HPDE6-E6E7 (cell line): Measurements from ENCODE around the gene PMPCA.
A peak's percentile ranks its signal among the peaks of the same experiment; 100 is the strongest.

Experiments used
- DNase-seq: peaks from one replicate; pipeline ENCODE4 v3.0.0; 2011; ENCODE audit warnings: missing footprints; ENCODE audit errors: extremely low spot score

Gene PMPCA

GRCh38 chr9:136436055-136436634 lies 25.7 kb downstream of the PMPCA start:
- no peak for DNase-seq

- no peak for DNase-seq
Observed at GRCh38 chr9:136437430-136437829, 27.0 kb downstream of the PMPCA start.

- DNase-seq = no peak
Observed at GRCh38 chr9:136437839-136438547, 27.5 kb downstream of the PMPCA start.

GRCh38 chr9:136438548-136439480 lies 28.4 kb downstream of the PMPCA start:
- DNase-seq = peak; percentile 29

GRCh38 chr9:136439481-136440408 lies 29.3 kb downstream of the PMPCA start, which contains the start of gene INPP5E:
TSS of gene INPP5E (minus strand) at chr9:136439845. CDS start at chr9:136439419, 426 bp downstream.
- peak; percentile 85 for DNase-seq

- DNase-seq = no peak
Observed at GRCh38 chr9:136441191-136441680, 30.8 kb downstream of the PMPCA start.

GRCh38 chr9:136441681-136442245 lies 31.3 kb downstream of the PMPCA start:
- no peak for DNase-seq

GRCh38 chr9:136442265-136442664 lies 31.8 kb downstream of the PMPCA start:
- no peak for DNase-seq

GRCh38 chr9:136443087-136443486 lies 32.6 kb downstream of the PMPCA start:
- no peak for DNase-seq

GRCh38 chr9:136443687-136444086 lies 33.2 kb downstream of the PMPCA start:
- no peak for DNase-seq

- no peak for DNase-seq
Observed at GRCh38 chr9:136444102-136444501, 33.6 kb downstream of the PMPCA start.

GRCh38 chr9:136445799-136446198 lies 35.3 kb downstream of the PMPCA start:
- DNase-seq = no peak

GRCh38 chr9:136447173-136447778 lies 36.8 kb downstream of the PMPCA start:
- DNase-seq = no peak

- no peak for DNase-seq
Observed at GRCh38 chr9:136448655-136449054, 38.2 kb downstream of the PMPCA start.

- DNase-seq = no peak
Observed at GRCh38 chr9:136451221-136451877, 40.9 kb downstream of the PMPCA start.

- no peak for DNase-seq
Observed at GRCh38 chr9:136453326-136453725, 42.9 kb downstream of the PMPCA start.

- DNase-seq = no peak
Observed at GRCh38 chr9:136454026-136454796, 43.8 kb downstream of the PMPCA start.

- no peak for DNase-seq
Observed at GRCh38 chr9:136455043-136456002, 44.9 kb downstream of the PMPCA start.
